GM10266 (cell line): Measurements from ENCODE around the gene MIPEP.

Experiments used
- DNase-seq: peaks from one replicate; pipeline ENCODE4 v3.0.0; 2012; ENCODE audit errors: extremely low spot score
- CTCF ChIP-seq: IDR thresholded peaks from 2 replicates; pipeline ENCODE4 v1.5.1; 2012; ENCODE audit warnings: mild to moderate bottlenecking, low read depth; ENCODE audit not compliant: control insufficient read depth, insufficient read depth; ENCODE audit errors: missing control alignments

MIPEP gene

GRCh38 chr13:23744315-23744714, 144.9 kb downstream of the MIPEP start:
- no peak for DNase-seq
- TF ChIP-seq CTCF: no peak

GRCh38 chr13:23743278-23744076, 145.7 kb downstream of the MIPEP start:
- no peak for DNase-seq
- TF ChIP-seq CTCF: no peak

GRCh38 chr13:23741879-23742510, 147.2 kb downstream of the MIPEP start:
- no peak for TF ChIP-seq CTCF
- no peak for DNase-seq

GRCh38 chr13:23740002-23740401, 149.2 kb downstream of the MIPEP start:
- no peak for TF ChIP-seq CTCF
- no peak for DNase-seq

- DNase-seq: no peak
- TF ChIP-seq CTCF: no peak
Observed at GRCh38 chr13:23739596-23739995, 149.6 kb downstream of the MIPEP start.

- no peak for DNase-seq
- TF ChIP-seq CTCF: no peak
Observed at GRCh38 chr13:23736541-23736940, 152.7 kb downstream of the MIPEP start.

- DNase-seq: no peak
- no peak for TF ChIP-seq CTCF
Observed at GRCh38 chr13:23735329-23735728, 153.9 kb downstream of the MIPEP start.
